HG03575 (cell line): Measurements from ENCODE around the gene DHX35.
A peak's percentile ranks its signal among the peaks of the same experiment; 100 is the strongest.

Source experiments
- ATAC-seq: cut with Tn5 transposase; IDR thresholded peaks from one replicate; pipeline ENCODE4 v1.9.1; 2021; ENCODE audit not compliant: unreplicated experiment, insufficient number of reproducible peaks, low FRiP score; ENCODE audit errors: extremely low read depth

Gene DHX35

GRCh38 chr20:38962044-38962927 lies at the start of gene DHX35:
DHX35 (plus strand) TSS chr20:38962344; CDS start chr20:38962368, 24 bp downstream.
- peak; percentile 40 for ATAC-seq

DNA sequence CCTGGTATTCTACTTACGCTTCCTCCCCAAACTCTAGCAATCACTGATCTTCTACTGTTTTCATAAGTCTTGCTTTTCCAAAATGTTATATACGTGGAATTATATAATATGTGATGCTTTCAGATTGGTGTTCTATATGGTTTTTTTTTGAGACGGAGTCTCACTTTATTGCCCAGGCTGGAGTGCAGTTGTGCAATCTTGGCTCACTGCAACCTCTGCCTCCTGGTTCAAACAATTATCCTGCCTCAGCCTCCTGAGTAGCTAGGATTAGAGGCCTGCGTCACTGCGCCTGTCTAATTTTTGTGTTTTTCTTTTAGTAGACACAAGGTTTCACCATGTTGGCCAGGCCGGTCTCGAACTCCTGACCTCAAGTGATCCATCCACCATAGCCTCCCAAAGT lies 46.8 kb upstream of the DHX35 start:
- ATAC-seq: no peak

DNA sequence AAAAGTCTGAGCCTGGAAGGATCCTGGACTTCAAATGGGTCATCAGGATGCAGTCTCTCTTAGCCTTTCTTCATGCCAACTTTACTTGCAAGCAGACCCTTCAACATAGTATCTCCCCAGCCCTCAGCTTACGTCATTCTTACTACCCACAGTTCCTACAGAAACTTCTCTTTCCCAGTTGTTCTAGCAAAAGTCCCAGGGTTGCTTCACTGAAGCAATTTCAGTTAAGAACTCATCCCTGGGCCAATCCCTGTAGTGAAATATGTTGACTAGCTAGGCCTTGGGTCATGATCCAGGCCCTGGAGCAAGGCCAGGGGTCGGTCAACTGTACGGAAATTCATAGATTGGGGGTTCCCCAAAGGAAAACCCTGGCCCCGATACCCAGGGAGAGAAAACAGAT lies 44.5 kb upstream of the DHX35 start:
- ATAC-seq: no peak

GRCh38 chr20:38918172-38918571 lies 44.0 kb upstream of the DHX35 start:
- ATAC-seq: no peak

- ATAC-seq: no peak
Observed at GRCh38 chr20:38919683-38920082, 42.5 kb upstream of the DHX35 start.

- no peak for ATAC-seq
Observed at GRCh38 chr20:38920411-38920810, 41.7 kb upstream of the DHX35 start.

DNA sequence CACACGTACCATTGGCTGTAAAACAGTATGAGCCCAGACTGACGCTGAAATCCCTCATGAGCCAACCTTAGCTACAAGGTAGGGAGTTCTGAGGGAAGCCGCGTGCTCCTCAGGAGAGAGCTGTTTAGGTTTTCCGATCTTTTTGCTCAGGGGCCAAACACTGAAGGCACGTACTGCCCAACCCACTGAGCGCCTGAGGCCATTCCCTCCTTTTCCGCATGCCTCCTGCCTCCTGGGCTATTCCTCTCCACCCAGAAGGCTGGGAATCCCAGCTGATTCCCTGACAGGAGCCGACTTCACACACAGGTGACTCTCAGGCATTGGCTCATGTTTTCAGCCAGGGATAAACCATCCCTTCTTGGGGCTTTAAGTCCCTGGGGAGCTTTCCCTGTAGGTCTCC lies 41.3 kb upstream of the DHX35 start:
- no peak for ATAC-seq

GRCh38 chr20:38924718-38925117 lies 37.4 kb upstream of the DHX35 start:
- ATAC-seq: no peak

- ATAC-seq: peak; percentile 66
Observed at GRCh38 chr20:38926142-38926933, 35.8 kb upstream of the DHX35 start, which contains the start of gene FAM83D. FAM83D (plus strand) TSS chr20:38926417; CDS start chr20:38926443, 26 bp downstream.

DNA sequence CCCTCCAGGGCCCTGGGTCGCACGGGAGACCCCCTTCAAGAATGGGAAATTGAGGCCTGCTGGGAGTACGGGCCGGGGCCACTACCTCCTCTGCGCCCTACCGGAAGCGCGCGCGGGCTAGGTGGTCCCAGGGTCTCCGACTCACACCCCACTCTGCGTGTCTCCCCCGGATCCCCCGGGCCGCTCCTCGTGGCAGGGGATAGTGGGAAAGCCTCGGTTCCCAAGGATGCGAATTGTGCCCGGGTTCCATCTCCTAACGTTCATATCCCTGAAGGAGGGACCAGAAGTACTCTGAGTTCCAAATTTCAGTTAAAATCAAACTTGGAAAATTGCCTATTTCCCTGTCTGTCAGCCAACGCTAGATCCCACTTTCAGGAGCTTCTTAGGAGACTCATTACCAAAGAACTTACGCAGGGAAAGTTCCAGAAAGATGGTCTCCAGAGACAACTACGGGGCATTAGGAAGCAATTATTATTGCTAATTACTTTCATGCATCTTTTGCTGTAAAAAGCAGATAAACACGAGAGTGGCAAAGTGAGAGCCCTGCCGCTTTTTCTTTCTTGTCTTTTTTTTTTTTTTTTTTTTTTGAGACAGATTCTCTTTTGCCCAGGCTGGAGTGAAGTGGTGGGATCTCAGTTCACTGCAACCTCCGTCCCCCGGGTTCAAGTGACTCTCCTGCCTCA lies 35.1 kb upstream of the DHX35 start:
- no peak for ATAC-seq

- no peak for ATAC-seq
Observed at GRCh38 chr20:38927902-38928578, 34.1 kb upstream of the DHX35 start.

GRCh38 chr20:38930242-38930569 lies 31.9 kb upstream of the DHX35 start:
- no peak for ATAC-seq

DNA sequence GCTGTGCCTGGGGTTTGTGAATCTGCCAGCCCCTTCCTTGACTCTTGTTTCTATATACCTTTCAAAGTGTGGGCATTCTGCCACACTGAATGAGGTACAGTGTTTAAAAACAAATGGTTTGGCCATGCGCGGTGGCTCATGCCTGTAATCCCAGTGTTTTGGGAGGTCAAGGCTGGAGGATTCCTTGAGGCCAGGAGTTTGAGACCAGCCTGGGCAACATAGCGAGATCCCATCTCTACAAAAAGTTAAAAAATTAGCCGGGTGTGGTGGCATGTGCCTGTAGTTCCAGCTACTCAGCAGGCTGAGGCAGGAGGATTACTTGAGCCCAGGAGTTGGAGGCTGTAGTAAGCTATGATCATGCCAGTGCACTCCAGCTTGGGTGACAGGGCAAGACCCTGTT lies 30.2 kb upstream of the DHX35 start:
- no peak for ATAC-seq

DNA sequence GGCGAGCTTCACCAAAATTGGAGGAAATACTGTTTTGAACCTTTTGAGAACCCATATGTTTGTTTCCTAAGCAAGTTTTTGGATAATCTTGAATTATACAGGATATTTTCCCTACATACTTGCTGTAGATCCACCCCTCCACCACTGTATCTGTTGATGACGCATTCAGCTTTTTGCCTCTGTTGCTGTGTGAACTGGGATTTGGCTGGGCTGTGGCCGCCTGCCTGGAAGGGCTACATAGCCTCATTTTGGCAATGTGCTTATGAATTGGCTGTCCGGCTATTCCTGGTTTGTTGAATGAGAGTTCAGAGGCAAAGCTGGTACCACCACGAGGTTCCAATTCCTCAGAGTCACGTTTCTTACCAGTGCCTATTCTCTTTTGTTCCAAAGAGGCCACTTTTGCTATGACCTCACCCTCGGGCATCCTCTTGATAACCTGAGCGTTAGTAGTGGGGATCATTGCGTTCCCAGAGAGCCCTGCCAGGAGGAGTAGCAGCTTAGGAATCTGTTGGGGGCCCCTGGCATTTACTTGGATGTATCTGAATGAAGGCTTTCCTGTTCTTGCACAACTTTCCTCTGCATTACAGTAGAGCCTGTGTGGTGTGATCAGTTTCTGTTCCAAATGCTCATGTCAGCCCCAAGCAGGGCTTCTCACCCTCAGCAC lies 29.6 kb upstream of the DHX35 start:
- ATAC-seq: no peak

GRCh38 chr20:38934530-38934929 lies 27.6 kb upstream of the DHX35 start:
- no peak for ATAC-seq

GRCh38 chr20:38935285-38935684 lies 26.9 kb upstream of the DHX35 start:
- ATAC-seq: no peak

GRCh38 chr20:38935967-38936407 lies 26.2 kb upstream of the DHX35 start:
- no peak for ATAC-seq

- no peak for ATAC-seq
Observed at GRCh38 chr20:38937000-38937399, 25.1 kb upstream of the DHX35 start.
